DND-41 (cell line): ENCODE results near the gene MITF.

ENCODE experiments used
- ATAC-seq: fragments of 200-7000 bp; cut with Tn5 transposase; 3 replicates; pipeline ENCODE4 v1.9.1; 2021; ENCODE audit warnings: low read depth; ENCODE audit not compliant: insufficient read depth
- DNase-seq: peaks from one replicate; pipeline ENCODE4 v3.0.0-alpha.2; 2020
- H2AFZ ChIP-seq: 2 replicates; pipeline ENCODE4 v1.6.0; 2012; ENCODE audit warnings: low read depth, low read length
- H3K27ac ChIP-seq: 2 replicates; pipeline ENCODE4 v1.5.1; 2012; ENCODE audit warnings: low read length, inconsistent platforms
- H3K27me3 ChIP-seq: fragments of 200-600 bp; sonication (generic); 2 replicates; pipeline ENCODE4 v1.6.0; 2012; ENCODE audit warnings: low read length, mild to moderate bottlenecking, inconsistent platforms; ENCODE audit not compliant: insufficient read depth, poor library complexity
- H3K36me3 ChIP-seq: 2 replicates; pipeline ENCODE4 v1.5.1; 2012; ENCODE audit warnings: low read length, inconsistent platforms; ENCODE audit not compliant: insufficient read depth
- H3K4me1 ChIP-seq: 2 replicates; pipeline ENCODE4 v1.5.1; 2012; ENCODE audit warnings: mild to moderate bottlenecking, low read length; ENCODE audit not compliant: insufficient read depth
- H3K4me2 ChIP-seq: 2 replicates; pipeline ENCODE4 v1.6.0; 2012; ENCODE audit warnings: mild to moderate bottlenecking, moderate library complexity, low read length, inconsistent platforms; ENCODE audit not compliant: insufficient read depth
- H3K4me3 ChIP-seq, 2 experiments: fragments of 200-600 bp in 1 of 2; shearing (Covaris generic) in 1 of 2; 2 replicates each; pipeline ENCODE4 v1.5.1; 2012 to 2016; ENCODE audit warnings: inconsistent platforms in 2 of 2, low read length in 2 of 2, mild to moderate bottlenecking in 2 of 2, low read depth in 1 of 2, moderate library complexity in 1 of 2
- H3K79me2 ChIP-seq: 2 replicates; pipeline ENCODE4 v1.6.0; 2012; ENCODE audit warnings: low read length, inconsistent platforms; ENCODE audit not compliant: insufficient read depth
- H3K9ac ChIP-seq: 2 replicates; pipeline ENCODE4 v1.6.0; 2012; ENCODE audit warnings: low read depth, mild to moderate bottlenecking, inconsistent platforms, low read length, moderate library complexity
- H3K9me3 ChIP-seq: 2 replicates; pipeline ENCODE4 v1.5.1; 2012; ENCODE audit warnings: low read length, moderate library complexity, mild to moderate bottlenecking, inconsistent platforms; ENCODE audit not compliant: insufficient read depth, severe bottlenecking
- H4K20me1 ChIP-seq: 2 replicates; pipeline ENCODE4 v1.6.0; 2012; ENCODE audit warnings: low read length; ENCODE audit not compliant: insufficient read depth
- CTCF ChIP-seq: IDR thresholded peaks from 2 replicates; pipeline ENCODE4 v1.5.1; 2012; ENCODE audit warnings: borderline replicate concordance, low read length, moderate library complexity, mild to moderate bottlenecking; ENCODE audit not compliant: poor library complexity, severe bottlenecking; ENCODE audit errors: extremely low read depth
- EZH2 ChIP-seq: IDR thresholded peaks from 3 replicates; pipeline ENCODE4 v1.6.1; 2012; ENCODE audit warnings: borderline replicate concordance, low read depth, mild to moderate bottlenecking, moderate library complexity, low read length, inconsistent platforms; ENCODE audit not compliant: severe bottlenecking

The MITF gene

DNA sequence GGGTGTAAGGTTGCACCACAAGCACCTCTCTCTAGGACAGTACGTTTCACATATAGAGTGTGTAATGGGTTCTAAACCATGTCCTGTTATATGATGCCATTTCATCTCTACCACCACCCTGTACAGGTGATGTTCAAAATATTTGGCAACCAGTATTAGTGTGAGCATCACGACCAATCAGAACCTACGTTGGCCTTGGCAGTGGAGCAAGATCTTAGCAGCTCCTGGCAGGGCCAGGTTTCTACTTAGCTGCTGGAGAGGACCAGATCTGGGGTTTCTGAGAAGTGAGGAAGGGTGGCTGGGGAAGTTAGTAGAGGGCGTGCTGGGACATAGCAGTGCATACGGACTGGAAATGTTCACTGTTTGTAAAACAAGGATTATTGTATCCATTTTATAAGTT lies 23.1 kb upstream of the MITF start:
- Histone ChIP-seq H4K20me1 (no peaks in the 10 kb centered on the region), H2AFZ (no peak overlapping the region), H3K27me3 (peaks cover 10% of the 10 kb centered on the region), H3K79me2 (no peaks in the 10 kb centered on the region), H3K9me3 (no peaks in the 10 kb centered on the region), H3K4me3 (no peak overlapping the region), H3K4me1 (no peaks in the 10 kb centered on the region), H3K9ac (no peak overlapping the region), H3K36me3 (no peaks in the 10 kb centered on the region), H3K4me2 (no peak overlapping the region), H3K27ac (no peak overlapping the region)
- DNase-seq (no peak), ATAC-seq (no peak)
- TF ChIP-seq EZH2 (no peak), CTCF (no peak)

DNA sequence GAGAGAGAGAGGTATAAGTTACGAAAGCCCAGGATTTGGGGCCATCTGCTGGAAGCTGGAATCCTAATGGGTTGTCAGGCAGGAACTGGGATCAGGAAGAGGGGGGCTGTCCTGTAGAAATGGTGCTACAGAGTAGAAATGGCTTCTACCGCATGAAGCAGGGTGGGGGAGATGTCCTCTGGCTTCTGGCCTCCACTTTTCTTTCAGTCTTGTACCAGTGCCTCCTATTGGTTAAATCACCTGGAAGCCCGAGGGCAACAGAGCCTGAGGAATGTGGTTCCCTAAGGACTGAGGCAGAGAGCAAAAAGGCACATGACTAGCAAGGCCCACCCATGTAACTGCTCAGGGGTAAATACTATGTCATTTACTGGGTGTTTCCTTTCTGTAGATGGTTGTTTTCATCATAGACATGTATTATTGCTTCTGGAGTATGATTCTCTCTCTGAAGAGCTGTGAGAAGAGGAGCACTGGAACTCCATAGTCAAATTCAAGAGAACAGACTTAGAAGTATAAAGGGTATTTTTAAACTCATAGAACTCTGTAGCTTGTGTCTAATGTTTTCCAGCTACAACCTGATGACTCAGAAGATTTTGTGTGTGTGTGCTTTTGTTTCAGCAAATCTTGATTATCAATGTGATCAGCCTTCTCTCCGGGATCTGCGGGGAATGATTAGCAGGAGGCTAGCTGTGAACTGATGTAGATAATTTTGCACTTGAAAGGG lies 20.2 kb upstream of the MITF start:
- Histone ChIP-seq H3K36me3 (no peaks in the 10 kb centered on the region), H3K4me2 (no peak overlapping the region), H3K27ac (no peak overlapping the region), H3K27me3 (peaks cover 10% of the 10 kb centered on the region), H4K20me1 (no peaks in the 10 kb centered on the region), H3K4me3 (no peak overlapping the region), H2AFZ (no peak overlapping the region), H3K9ac (no peak overlapping the region), H3K4me1 (no peaks in the 10 kb centered on the region), H3K9me3 (no peaks in the 10 kb centered on the region), H3K79me2 (no peaks in the 10 kb centered on the region)
- ATAC-seq (no peak), DNase-seq (no peak)
- TF ChIP-seq CTCF = no peak

GRCh38 chr3:69719587-69720122 lies 19.6 kb upstream of the MITF start:
- TF ChIP-seq CTCF (no peak), EZH2 (no peak)

DNA sequence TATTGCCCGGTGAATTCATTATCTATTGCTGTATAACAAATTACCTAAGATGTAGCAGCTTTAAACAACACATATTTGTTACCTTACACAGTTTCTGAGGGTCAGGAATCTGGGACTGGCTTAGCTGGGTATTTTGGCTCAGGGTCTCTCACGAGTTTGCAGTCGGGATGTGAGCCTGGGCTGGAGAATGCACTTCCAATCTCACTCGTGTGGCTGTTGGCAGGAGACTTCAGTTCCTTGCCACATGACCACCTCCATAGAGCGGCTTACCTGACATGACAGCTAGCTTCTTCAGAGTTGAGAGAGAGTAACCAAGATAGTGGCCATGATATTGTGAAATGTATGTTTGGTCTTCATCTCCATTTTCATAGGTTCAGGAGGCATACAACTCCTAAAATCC lies 18.4 kb upstream of the MITF start:
- no peaks in the 10 kb centered on the region for H3K36me3 ChIP-seq
- H3K4me3 ChIP-seq = no peak overlapping the region
- H3K4me2 ChIP-seq = no peak overlapping the region
- no peak for ATAC-seq
- no peak overlapping the region for H3K9ac ChIP-seq
- peaks cover 13% of the 10 kb centered on the region for H3K27me3 ChIP-seq
- no peak overlapping the region for H2AFZ ChIP-seq
- no peak overlapping the region for H3K27ac ChIP-seq
- H3K4me1 ChIP-seq = no peaks in the 10 kb centered on the region
- no peaks in the 10 kb centered on the region for H3K79me2 ChIP-seq
- TF ChIP-seq EZH2 = no peak
- no peak for DNase-seq
- H3K9me3 ChIP-seq = no peaks in the 10 kb centered on the region
- H4K20me1 ChIP-seq = no peaks in the 10 kb centered on the region

More at GRCh38 chr3:69719587-69720122, 19.6 kb upstream of the MITF start:
- Histone ChIP-seq H4K20me1 (no peaks in the 10 kb centered on the region), H3K27ac (no peak overlapping the region), H2AFZ (no peak overlapping the region), H3K79me2 (no peaks in the 10 kb centered on the region), H3K4me3 (no peak overlapping the region), H3K4me1 (no peaks in the 10 kb centered on the region), H3K9ac (no peak overlapping the region), H3K36me3 (no peaks in the 10 kb centered on the region), H3K4me2 (no peak overlapping the region), H3K9me3 (no peaks in the 10 kb centered on the region), H3K27me3 (peaks cover 13% of the 10 kb centered on the region)
- no peak for ATAC-seq
- DNase-seq = no peak
